ENCODE results near the gene PEX10. TPM values are rescaled to one million over a fixed set of nuclear protein-coding genes. Genes with fewer than 3 reads are reported as not detected.

PEX10 gene
- total and polyA plus RNA-seq, 10 of the 15 experiments (the other 5 are each of a cell fraction or from before 2014, with no cell fraction given): 0.24 to 24.9 (median 16.8) TPM; not detected in 1

DNA sequence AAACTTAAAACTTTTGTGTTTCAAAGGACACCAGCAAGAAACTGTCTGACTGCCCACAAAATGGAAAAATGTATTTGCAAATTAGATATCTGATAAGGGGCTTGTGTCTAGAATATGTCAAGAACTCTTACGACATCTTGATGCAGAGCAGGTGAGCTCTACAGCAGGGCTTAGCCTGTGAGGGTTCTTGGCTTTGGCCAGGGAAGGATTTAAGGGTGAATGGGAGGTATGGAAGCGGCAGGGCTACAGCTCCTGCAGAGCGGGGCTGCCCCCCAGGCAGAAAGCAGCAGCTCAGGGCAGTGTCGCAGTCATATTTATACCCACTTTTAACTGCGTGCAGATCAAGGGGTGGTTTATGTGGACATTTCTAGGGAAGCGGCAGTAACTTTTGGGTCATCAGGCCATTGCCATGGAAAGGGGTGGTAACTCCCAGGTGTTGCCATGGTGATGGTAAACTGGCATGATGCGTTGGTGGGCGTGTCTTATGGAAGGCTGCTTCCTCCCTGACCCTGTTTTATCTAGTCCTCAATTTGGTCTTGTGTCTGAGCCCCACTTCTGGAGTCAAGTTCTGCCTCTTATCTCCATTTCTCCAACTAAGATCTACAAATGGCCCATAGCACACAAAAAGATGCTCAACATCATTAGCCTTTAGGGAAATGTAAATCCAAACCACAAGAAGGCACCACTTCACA, 44.2 kb downstream of the PEX10 start:
- intact Hi-C loops (cut with micrococcal nuclease; ENCODE audit: unreplicated experiment): no loop called here
- DNase-seq (ENCODE audit: low read depth, low spot score): no peak
- in situ Hi-C loops (cut with MboI): no loop called here

DNA sequence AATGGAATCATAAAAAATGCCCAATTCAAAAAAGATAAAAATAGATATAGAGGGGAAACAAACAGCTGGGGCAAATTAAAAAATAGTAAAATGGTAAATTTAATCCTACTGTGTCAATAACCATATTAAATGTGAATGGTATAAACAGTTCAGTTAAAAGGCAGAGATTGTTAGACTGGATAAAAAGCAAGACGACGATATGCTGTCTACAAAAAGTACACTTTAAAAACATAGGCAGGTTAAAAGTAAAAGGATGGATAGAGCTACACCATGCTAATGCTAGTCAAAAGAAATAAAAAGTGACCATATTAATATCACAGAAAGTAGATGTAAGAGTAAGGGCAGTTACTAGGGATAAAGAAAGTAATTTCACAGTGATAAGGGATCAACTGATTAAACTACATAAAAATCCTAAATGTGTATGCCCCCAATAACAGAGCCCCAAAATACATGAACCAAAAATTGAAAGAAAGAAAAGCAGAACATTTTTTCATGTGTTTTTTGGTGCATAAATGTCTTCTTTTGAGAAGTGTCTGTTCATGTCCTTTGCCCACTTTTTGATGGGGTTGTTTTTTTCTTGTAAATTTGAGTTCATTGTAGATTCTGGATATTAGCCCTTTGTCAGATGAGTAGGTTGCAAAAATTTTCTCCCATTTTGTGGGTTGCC, 48.4 kb downstream of the PEX10 start:
- POLR2A ChIA-PET: no interaction called here

More for the DNA sequence above, 44.2 kb downstream of the PEX10 start:
- no peak overlapping the region for H2AFZ ChIP-seq (ENCODE audit: control insufficient read depth, low read depth, low read length)
- H3K4me3 ChIP-seq: no peak overlapping the region
- no peak overlapping the region for H3K9ac ChIP-seq (ENCODE audit: control insufficient read depth, insufficient read depth, low read length)
- H3K27ac ChIP-seq (ENCODE audit: control insufficient read depth, insufficient read depth): no peak overlapping the region
- no peaks in the 10 kb centered on the region for H3K9me3 ChIP-seq (replicated peaks; ENCODE audit: control insufficient read depth, insufficient read depth, low read length)
- ChIA-PET RAD21 (ENCODE audit: unreplicated experiment) (no interaction called here), SMC1A (ENCODE audit: uncharacterized antibody, unreplicated experiment) (no interaction called here), CTCF (interaction anchor here (0.9 kb wide), 1 partner anchor 173 kb away, joined by 3 read pairs; the partner anchor contains the start of gene FAAP20), POLR2A (no interaction called here)
- no peaks in the 10 kb centered on the region for H3K4me1 ChIP-seq (ENCODE audit: control insufficient read depth, insufficient read depth, low read length)
- no peaks in the 10 kb centered on the region for H4K20me1 ChIP-seq (ENCODE audit: control insufficient read depth, insufficient read depth)
- H3K79me2 ChIP-seq (ENCODE audit: control insufficient read depth, insufficient read depth, low read length): no peaks in the 10 kb centered on the region
- no peak for ATAC-seq
- BruUV-seq (replicated peaks): no TSS peak
- no peaks in the 10 kb centered on the region for H3K27me3 ChIP-seq (replicated peaks in 1 of 2; ENCODE audit: control insufficient read depth in 2 of 2, insufficient read depth in 2 of 2, low read length in 1 of 2)
- no peak for FAIRE-seq
- 40% methylated on average over 8 of the region's 8 CpGs for WGBS (ENCODE audit: insufficient coverage, insufficient replicate concordance, low lambda C conversion rate, missing lambda C conversion rate)
- H3K4me2 ChIP-seq (ENCODE audit: control insufficient read depth, insufficient read depth): no peak overlapping the region
- TF ChIP-seq PAX8 (IDR thresholded peaks at IDR 0.05) (no peak), TARDBP (IDR thresholded peaks at IDR 0.05; ENCODE audit: borderline replicate concordance) (no peak), CREB1 (IDR thresholded peaks at IDR 0.05; ENCODE audit: low read depth) (no peak), NR2C1 (IDR thresholded peaks at IDR 0.05) (no peak), MEF2A (IDR thresholded peaks at IDR 0.05; ENCODE audit: insufficient read depth, low read depth, low read length) (no peak)
- no peaks in the 10 kb centered on the region for H3K36me3 ChIP-seq (ENCODE audit: control insufficient read depth in 2 of 2, insufficient read depth in 2 of 2, low read length in 1 of 2)

More for the DNA sequence above, 48.4 kb downstream of the PEX10 start:
- Histone ChIP-seq H3K27ac (ENCODE audit: control insufficient read depth, insufficient read depth) (no peak overlapping the region), H3K36me3 (ENCODE audit: control insufficient read depth in 2 of 2, insufficient read depth in 2 of 2, low read length in 1 of 2) (no peaks in the 10 kb centered on the region), H3K4me2 (ENCODE audit: control insufficient read depth, insufficient read depth) (no peak overlapping the region), H3K79me2 (ENCODE audit: control insufficient read depth, insufficient read depth, low read length) (no peaks in the 10 kb centered on the region), H3K4me1 (ENCODE audit: control insufficient read depth, insufficient read depth, low read length) (no peaks in the 10 kb centered on the region), H4K20me1 (ENCODE audit: control insufficient read depth, insufficient read depth) (no peaks in the 10 kb centered on the region), H3K9ac (ENCODE audit: control insufficient read depth, insufficient read depth, low read length) (no peak overlapping the region), H3K27me3 (replicated peaks in 1 of 2; ENCODE audit: control insufficient read depth in 2 of 2, insufficient read depth in 2 of 2, low read length in 1 of 2) (no peaks in the 10 kb centered on the region; a peak in 1 of 4 replicates), H3K9me3 (replicated peaks; ENCODE audit: control insufficient read depth, insufficient read depth, low read length) (no peaks in the 10 kb centered on the region), H3K4me3 (no peak overlapping the region), H2AFZ (ENCODE audit: control insufficient read depth, low read depth, low read length) (no peak overlapping the region)
- no peak for TF ChIP-seq IKZF2 (IDR thresholded peaks at IDR 0.05)
- ATAC-seq (no peak), FAIRE-seq (no peak), DNase-seq (ENCODE audit: low read depth, low spot score) (no peak)
- intact Hi-C loops (cut with micrococcal nuclease; ENCODE audit: unreplicated experiment): no loop called here
- 92% methylated on average over 2 of the region's 2 CpGs for WGBS (ENCODE audit: insufficient coverage, insufficient replicate concordance, low lambda C conversion rate, missing lambda C conversion rate)
- RAD21 ChIA-PET (ENCODE audit: unreplicated experiment): no interaction called here
- no TSS peak for BruUV-seq (replicated peaks)
- in situ Hi-C loops (cut with MboI): no loop called here
- CTCF ChIA-PET: no interaction called here
- SMC1A ChIA-PET (ENCODE audit: uncharacterized antibody, unreplicated experiment): no interaction called here
